ENCODE measurements around the gene TRIM61. TPM values are rescaled to one million over a fixed set of nuclear protein-coding genes. Genes with fewer than 3 reads are reported as not detected.

TRIM61 gene
- total and polyA plus RNA-seq, 2 of the 4 experiments (the other 2 are of a cell fraction): 1.5 to 4.7 TPM

DNA sequence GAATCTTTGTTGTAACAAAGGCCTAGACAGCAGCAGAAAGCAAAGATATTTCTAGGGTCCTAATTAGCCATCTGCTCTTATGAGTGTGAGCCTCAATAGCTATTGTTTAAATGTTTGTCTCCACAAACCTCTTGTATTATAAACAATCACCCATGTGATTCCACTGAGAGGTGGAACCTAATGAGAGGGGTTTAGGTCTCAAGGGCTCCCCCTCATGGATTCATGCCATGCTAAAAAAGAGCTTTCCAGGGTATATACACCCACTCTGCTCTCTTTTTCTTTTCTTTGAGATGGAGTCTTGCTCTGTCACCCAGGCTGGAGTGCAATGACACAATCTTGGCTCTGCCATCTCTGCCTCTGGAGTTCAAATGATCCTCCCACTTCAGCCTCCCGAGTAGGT, 42.1 kb downstream of the TRIM61 start:
- H3K18ac ChIP-seq (ENCODE audit: low read depth, low read length): no peak overlapping the region
- CTCF ChIA-PET: no interaction called here
- no peak overlapping the region for H2BK5ac ChIP-seq (ENCODE audit: low read depth, low read length, poor library complexity, severe bottlenecking)
- H2BK20ac ChIP-seq (ENCODE audit: low read depth, low read length): no peak overlapping the region
- DNase-seq (no peak), ATAC-seq (ENCODE audit: low read depth) (no peak)
- no peaks in the 10 kb centered on the region for H3K9me1 ChIP-seq (ENCODE audit: insufficient read depth, low read length)
- H3K9ac ChIP-seq (ENCODE audit: low read depth, low read length): no peak overlapping the region
- H3K23ac ChIP-seq (ENCODE audit: low read depth, low read length): no peak overlapping the region
- TF ChIP-seq BHLHE40 (IDR thresholded peaks at IDR 0.05; ENCODE audit: low read depth, low read length): no peak
- no peak for TF ChIP-seq MAZ (IDR thresholded peaks at IDR 0.05; ENCODE audit: borderline replicate concordance, low read depth, low read length)
- no peak for TF ChIP-seq RCOR1 (IDR thresholded peaks at IDR 0.05; ENCODE audit: insufficient replicate concordance, low read length)
- no peak for TF ChIP-seq SMC3 (IDR thresholded peaks at IDR 0.05; ENCODE audit: low read depth, low read length)
- no peak for TF ChIP-seq MXI1 (IDR thresholded peaks at IDR 0.05; ENCODE audit: borderline replicate concordance, low read depth, low read length)
- TF ChIP-seq CEBPB (IDR thresholded peaks at IDR 0.05; ENCODE audit: low read depth, low read length): no peak
- TF ChIP-seq MAFK (IDR thresholded peaks at IDR 0.05; ENCODE audit: low read depth, low read length): no peak
- TF ChIP-seq, protein P1, sequence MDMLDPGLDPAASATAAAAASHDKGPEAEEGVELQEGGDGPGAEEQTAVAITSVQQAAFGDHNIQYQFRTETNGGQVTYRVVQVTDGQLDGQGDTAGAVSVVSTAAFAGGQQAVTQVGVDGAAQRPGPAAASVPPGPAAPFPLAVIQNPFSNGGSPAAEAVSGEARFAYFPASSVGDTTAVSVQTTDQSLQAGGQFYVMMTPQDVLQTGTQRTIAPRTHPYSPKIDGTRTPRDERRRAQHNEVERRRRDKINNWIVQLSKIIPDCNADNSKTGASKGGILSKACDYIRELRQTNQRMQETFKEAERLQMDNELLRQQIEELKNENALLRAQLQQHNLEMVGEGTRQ (IDR thresholded peaks at IDR 0.05; ENCODE audit: low read depth, low read length): no peak
- TF ChIP-seq, protein P2, sequence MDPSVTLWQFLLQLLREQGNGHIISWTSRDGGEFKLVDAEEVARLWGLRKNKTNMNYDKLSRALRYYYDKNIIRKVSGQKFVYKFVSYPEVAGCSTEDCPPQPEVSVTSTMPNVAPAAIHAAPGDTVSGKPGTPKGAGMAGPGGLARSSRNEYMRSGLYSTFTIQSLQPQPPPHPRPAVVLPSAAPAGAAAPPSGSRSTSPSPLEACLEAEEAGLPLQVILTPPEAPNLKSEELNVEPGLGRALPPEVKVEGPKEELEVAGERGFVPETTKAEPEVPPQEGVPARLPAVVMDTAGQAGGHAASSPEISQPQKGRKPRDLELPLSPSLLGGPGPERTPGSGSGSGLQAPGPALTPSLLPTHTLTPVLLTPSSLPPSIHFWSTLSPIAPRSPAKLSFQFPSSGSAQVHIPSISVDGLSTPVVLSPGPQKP (IDR thresholded peaks at IDR 0.05; ENCODE audit: borderline replicate concordance, low read depth, low read length): no peak
- no peak for TF ChIP-seq CHD1 (IDR thresholded peaks at IDR 0.05; ENCODE audit: low read depth, low read length)
- no peak for TF ChIP-seq POLR2A (IDR thresholded peaks at IDR 0.05; ENCODE audit: low read depth, low read length)
- no peak for TF ChIP-seq RFX5 (IDR thresholded peaks at IDR 0.05; ENCODE audit: low read depth, low read length)
- TF ChIP-seq, protein P3, sequence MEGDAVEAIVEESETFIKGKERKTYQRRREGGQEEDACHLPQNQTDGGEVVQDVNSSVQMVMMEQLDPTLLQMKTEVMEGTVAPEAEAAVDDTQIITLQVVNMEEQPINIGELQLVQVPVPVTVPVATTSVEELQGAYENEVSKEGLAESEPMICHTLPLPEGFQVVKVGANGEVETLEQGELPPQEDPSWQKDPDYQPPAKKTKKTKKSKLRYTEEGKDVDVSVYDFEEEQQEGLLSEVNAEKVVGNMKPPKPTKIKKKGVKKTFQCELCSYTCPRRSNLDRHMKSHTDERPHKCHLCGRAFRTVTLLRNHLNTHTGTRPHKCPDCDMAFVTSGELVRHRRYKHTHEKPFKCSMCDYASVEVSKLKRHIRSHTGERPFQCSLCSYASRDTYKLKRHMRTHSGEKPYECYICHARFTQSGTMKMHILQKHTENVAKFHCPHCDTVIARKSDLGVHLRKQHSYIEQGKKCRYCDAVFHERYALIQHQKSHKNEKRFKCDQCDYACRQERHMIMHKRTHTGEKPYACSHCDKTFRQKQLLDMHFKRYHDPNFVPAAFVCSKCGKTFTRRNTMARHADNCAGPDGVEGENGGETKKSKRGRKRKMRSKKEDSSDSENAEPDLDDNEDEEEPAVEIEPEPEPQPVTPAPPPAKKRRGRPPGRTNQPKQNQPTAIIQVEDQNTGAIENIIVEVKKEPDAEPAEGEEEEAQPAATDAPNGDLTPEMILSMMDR (conservative IDR thresholded peaks at IDR 0.05; ENCODE audit: low read depth, low read length): no peak
- no peak for TF ChIP-seq RAD21 (IDR thresholded peaks at IDR 0.05; ENCODE audit: low read length)
- TF ChIP-seq FOS (IDR thresholded peaks at IDR 0.05; ENCODE audit: low read depth, low read length): no peak
- no peak for TF ChIP-seq NFE2L2 (IDR thresholded peaks at IDR 0.05; ENCODE audit: low read depth, low read length)
- no TSS peak for BruUV-seq (replicated peaks)
- dilution Hi-C loops (cut with HindIII; ENCODE audit: low sequenced_read_pairs, unreplicated experiment) (no loop called here), intact Hi-C loops (cut with micrococcal nuclease) (no loop called here), in situ Hi-C loops (cut with MboI; ENCODE audit: low sequenced_read_pairs) (no loop called here)
- H2AK5ac ChIP-seq (ENCODE audit: low read depth, low read length): no peak overlapping the region
- H3K27me3 ChIP-seq (ENCODE audit: control insufficient read depth, insufficient read depth, low read length): no peaks in the 10 kb centered on the region
- no peak overlapping the region for H4K91ac ChIP-seq (ENCODE audit: insufficient read depth, low read depth, low read length)
- H3K4me2 ChIP-seq (ENCODE audit: low read depth, low read length): no peak overlapping the region
- no peak overlapping the region for H4K8ac ChIP-seq (ENCODE audit: low read depth in 2 of 2, low read length in 2 of 2)
- no peak overlapping the region for H3K4ac ChIP-seq (ENCODE audit: low read depth, low read length)
- WGBS, 2 experiments (ENCODE audit: extremely low coverage in 2 of 2, insufficient read length in 1 of 2): no CpG with 5 or more reads among the region's 1 CpG
- POLR2A ChIA-PET (ENCODE audit: unreplicated experiment): no interaction called here
- H4K20me1 ChIP-seq (ENCODE audit: insufficient read depth, low read length): no peaks in the 10 kb centered on the region
- H4K5ac ChIP-seq (ENCODE audit: low read depth, low read length): no peak overlapping the region
- no peak overlapping the region for H2AFZ ChIP-seq (replicated peaks; ENCODE audit: low read length, poor library complexity)
- no peaks in the 10 kb centered on the region for H3K79me1 ChIP-seq (ENCODE audit: low read depth in 1 of 2, low read length in 2 of 2)
- H3K56ac ChIP-seq (ENCODE audit: extremely low read depth, insufficient read depth, low read length): no peak overlapping the region
- no peaks in the 10 kb centered on the region for H3K9me3 ChIP-seq (ENCODE audit: control insufficient read depth, insufficient read depth, low read length)
- no peak overlapping the region for H2BK120ac ChIP-seq (ENCODE audit: low read depth, low read length)
- no peak overlapping the region for H3K14ac ChIP-seq (replicated peaks; ENCODE audit: low read depth, low read length)
- no peak overlapping the region for H2BK15ac ChIP-seq (ENCODE audit: low read depth, low read length)
- no peak overlapping the region for H3K27ac ChIP-seq (ENCODE audit: insufficient read depth, low read length)
- H2AK9ac ChIP-seq (replicated peaks; ENCODE audit: low read depth, low read length, poor library complexity): no peak overlapping the region
- no peaks in the 10 kb centered on the region for H3K4me1 ChIP-seq (ENCODE audit: control insufficient read depth, insufficient read depth, low read length)
- H3K36me3 ChIP-seq (ENCODE audit: control insufficient read depth, insufficient read depth, low read length): no peaks in the 10 kb centered on the region
- H3K4me3 ChIP-seq (ENCODE audit: insufficient read depth, low read depth, low read length): no peak overlapping the region

Data from IMR-90 (cell line).